Placental pericyte (primary cell): ENCODE measurements around the gene SENP1. TPM values are rescaled to one million over a fixed set of nuclear protein-coding genes. Genes with fewer than 3 reads are reported as not detected.

ENCODE experiments used
- small RNA-seq: library from RNA; depleted of rRNA; stranded (forward); fragments of <200 nt; gene quantifications from one replicate; pipeline ENCODE3, GENCODE V24; 2012; ENCODE audit warnings: low replicate concordance
- total RNA-seq: library from RNA; depleted of rRNA; stranded (reverse); fragments of >200 nt; gene quantifications from 2 replicates; pipeline ENCODE4 v1.2.3, GENCODE V29; 2012

SENP1 gene
- total RNA-seq, result 18.8 and 31.5 TPM in 2 replicates

GRCh38 chr12:48105867-48106680 lies at the start of gene SENP1:
Gene SENP1 (minus strand): TSS chr12:48106079. CDS start chr12:48101472, 4,607 bp downstream.

GRCh38 chr12:48119078-48119833 lies 13.4 kb upstream of the SENP1 start, which contains the start of gene PFKM:
Gene PFKM (plus strand): TSS chr12:48119364. CDS start chr12:48122775, 3,411 bp downstream.

GRCh38 chr12:48004053-48004941 lies 101.6 kb downstream of the SENP1 start, which contains the start of gene COL2A1:
Gene COL2A1 (minus strand): TSS chr12:48004476. CDS start chr12:48004321, 155 bp downstream.

Small RNAs within 50 kb of the gene (small RNA-seq; reads per million reads assigned to genes)
- gene MIR6505, result 1.3 reads per million, percentile 54 among the genes with 10 or more reads in this experiment
- gene RNU6-1203P, result not detected

Other genes with a start within 250 kb of the SENP1 start
- 23.9 and 57.3 TPM in 2 replicates for gene VDR, start 201.1 kb downstream of the SENP1 start, total RNA-seq
- 62.2 and 107 TPM in 2 replicates for gene TMEM106C, start 142.5 kb downstream of the SENP1 start, total RNA-seq
- gene COL2A1, start 101.6 kb downstream of the SENP1 start, total RNA-seq, result 0.14 TPM in 1 of 2 replicates, not detected in the other
- 53.0 and 63.9 TPM in 2 replicates for gene PFKM, start 13.3 kb upstream of the SENP1 start, total RNA-seq
- 21.2 and 24.2 TPM in 2 replicates for gene ASB8, start 51.4 kb upstream of the SENP1 start, total RNA-seq
- gene CCDC184, start 77.6 kb upstream of the SENP1 start, total RNA-seq, result 0.29 and 1.1 TPM in 2 replicates
- not detected in 2 replicates for gene OR10AD1, start 97.2 kb upstream of the SENP1 start, total RNA-seq
- gene ZNF641, start 244.8 kb upstream of the SENP1 start, total RNA-seq, result 8.7 and 16.6 TPM in 2 replicates